GM06990 (cell line): ENCODE results near the gene SLC44A1.

Experiments used
- DNase-seq: peaks from one replicate; pipeline ENCODE4 v3.0.0-alpha.2; 2011; ENCODE audit not compliant: insufficient read length; ENCODE audit errors: extremely low read depth
- H3K27me3 ChIP-seq: replicated peaks from 2 replicates; pipeline ENCODE4 v1.6.0; 2011; ENCODE audit warnings: low read length; ENCODE audit not compliant: control insufficient read depth, insufficient read depth
- H3K36me3 ChIP-seq: 2 replicates; pipeline ENCODE4 v1.5.1; 2011; ENCODE audit warnings: low read length; ENCODE audit not compliant: control insufficient read depth, insufficient read depth
- H3K4me3 ChIP-seq: replicated peaks from 2 replicates; pipeline ENCODE4 v1.5.1; 2011; ENCODE audit warnings: low read depth, mild to moderate bottlenecking, control low read depth, low read length
- TF ChIP-seq, protein P1 (sequence below): IDR thresholded peaks from 2 replicates; pipeline ENCODE4 v1.5.1; 2011; ENCODE audit warnings: low read length, control low read depth, mild to moderate bottlenecking, inconsistent platforms; ENCODE audit not compliant: insufficient read depth, poor library complexity, severe bottlenecking

The SLC44A1 gene

DNA sequence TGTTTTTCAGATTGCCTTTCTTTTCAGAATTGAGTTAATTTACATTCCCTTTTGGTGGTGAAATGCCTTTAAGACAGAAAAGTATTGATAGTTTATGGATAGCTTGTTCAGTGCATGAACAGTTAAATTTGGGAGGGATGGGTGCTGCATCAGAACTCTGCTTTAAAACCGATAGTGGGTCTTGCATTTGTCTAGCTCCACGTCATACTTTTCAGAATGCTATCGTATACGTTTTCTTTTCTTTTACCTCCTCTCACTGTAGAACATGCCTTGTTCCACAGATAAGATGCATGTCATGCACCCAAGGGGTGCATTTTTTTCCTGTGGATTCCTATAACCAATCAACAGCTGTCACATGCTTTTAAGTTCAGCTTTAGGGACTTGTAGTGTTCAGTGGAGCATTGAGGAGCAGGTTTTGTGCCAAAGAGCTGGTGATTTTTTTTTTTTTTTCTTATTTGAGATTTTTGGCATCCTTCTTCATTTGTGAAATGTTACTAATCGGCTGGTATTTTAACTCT lies 2.3 kb downstream of the SLC44A1 start:
- no peak for DNase-seq
- H3K4me3 ChIP-seq: no peak overlapping the region
- H3K36me3 ChIP-seq: no peaks in the 10 kb centered on the region
- H3K27me3 ChIP-seq: no peaks in the 10 kb centered on the region
- TF ChIP-seq, protein P1, sequence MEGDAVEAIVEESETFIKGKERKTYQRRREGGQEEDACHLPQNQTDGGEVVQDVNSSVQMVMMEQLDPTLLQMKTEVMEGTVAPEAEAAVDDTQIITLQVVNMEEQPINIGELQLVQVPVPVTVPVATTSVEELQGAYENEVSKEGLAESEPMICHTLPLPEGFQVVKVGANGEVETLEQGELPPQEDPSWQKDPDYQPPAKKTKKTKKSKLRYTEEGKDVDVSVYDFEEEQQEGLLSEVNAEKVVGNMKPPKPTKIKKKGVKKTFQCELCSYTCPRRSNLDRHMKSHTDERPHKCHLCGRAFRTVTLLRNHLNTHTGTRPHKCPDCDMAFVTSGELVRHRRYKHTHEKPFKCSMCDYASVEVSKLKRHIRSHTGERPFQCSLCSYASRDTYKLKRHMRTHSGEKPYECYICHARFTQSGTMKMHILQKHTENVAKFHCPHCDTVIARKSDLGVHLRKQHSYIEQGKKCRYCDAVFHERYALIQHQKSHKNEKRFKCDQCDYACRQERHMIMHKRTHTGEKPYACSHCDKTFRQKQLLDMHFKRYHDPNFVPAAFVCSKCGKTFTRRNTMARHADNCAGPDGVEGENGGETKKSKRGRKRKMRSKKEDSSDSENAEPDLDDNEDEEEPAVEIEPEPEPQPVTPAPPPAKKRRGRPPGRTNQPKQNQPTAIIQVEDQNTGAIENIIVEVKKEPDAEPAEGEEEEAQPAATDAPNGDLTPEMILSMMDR: no peak

- Histone ChIP-seq H3K27me3 (no peaks in the 10 kb centered on the region), H3K4me3 (no peak overlapping the region), H3K36me3 (no peaks in the 10 kb centered on the region)
- DNase-seq: no peak
- TF ChIP-seq, protein P1: no peak
Observed at GRCh38 chr9:105248691-105249090, 4.2 kb downstream of the SLC44A1 start.

GRCh38 chr9:105251133-105251532 lies 6.7 kb downstream of the SLC44A1 start:
- no peak overlapping the region for H3K4me3 ChIP-seq
- H3K36me3 ChIP-seq: no peaks in the 10 kb centered on the region
- DNase-seq: no peak
- TF ChIP-seq, protein P1: no peak
- H3K27me3 ChIP-seq: no peaks in the 10 kb centered on the region

- no peaks in the 10 kb centered on the region for H3K36me3 ChIP-seq
- no peak overlapping the region for H3K4me3 ChIP-seq
- no peaks in the 10 kb centered on the region for H3K27me3 ChIP-seq
- TF ChIP-seq, protein P1: no peak
- no peak for DNase-seq
Observed at GRCh38 chr9:105251733-105252404, 7.4 kb downstream of the SLC44A1 start.

DNA sequence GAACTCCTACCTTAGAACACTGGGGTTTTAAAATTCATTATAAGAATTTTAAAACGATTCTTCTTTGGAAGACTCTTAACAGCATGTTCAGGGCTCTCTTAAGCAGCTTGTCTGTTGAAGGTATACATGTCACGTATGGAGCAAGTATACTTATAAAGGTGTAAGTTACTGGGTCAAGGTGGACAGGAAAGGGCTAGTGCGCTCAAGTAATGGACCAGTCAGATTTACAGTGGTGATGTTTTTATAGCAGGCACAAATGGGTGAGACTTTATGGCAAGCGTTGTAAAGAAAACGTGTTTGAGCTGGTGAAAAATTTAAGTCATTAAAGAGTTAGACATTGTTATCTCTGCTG lies 7.9 kb downstream of the SLC44A1 start:
- Histone ChIP-seq H3K27me3 (no peaks in the 10 kb centered on the region), H3K36me3 (no peaks in the 10 kb centered on the region), H3K4me3 (no peak overlapping the region)
- TF ChIP-seq, protein P1: no peak
- no peak for DNase-seq
